Smooth muscle cell (in vitro differentiated cells): ENCODE measurements around the gene CACNA2D3. TPM values are rescaled to one million over a fixed set of nuclear protein-coding genes. Genes with fewer than 3 reads are reported as not detected.

Experiments
- DNase-seq: peaks from one replicate; lab custom pipeline; 2025; ENCODE audit not compliant: unreplicated experiment; lab: John Stamatoyannopoulos, UW
- H2AFZ ChIP-seq: fragments of 200-600 bp; sonication (generic); 2 replicates; pipeline ENCODE4 v1.6.0; 2016; ENCODE audit warnings: antibody characterized with exemption, low read depth, mild to moderate bottlenecking
- H3F3A ChIP-seq: fragments of 200-600 bp; sonication (generic); 2 replicates; pipeline ENCODE4 v1.6.0; 2017; ENCODE audit warnings: antibody characterized with exemption, low read depth
- H3K27ac ChIP-seq: fragments of 200-600 bp; sonication (generic); 2 replicates; pipeline ENCODE4 v1.5.1; 2016; ENCODE audit warnings: low read depth, mild to moderate bottlenecking
- H3K27me3 ChIP-seq: fragments of 200-600 bp; sonication (generic); 2 replicates; pipeline ENCODE4 v1.6.1; 2016; ENCODE audit warnings: low read depth, mild to moderate bottlenecking
- H3K36me3 ChIP-seq: fragments of 200-600 bp; sonication (generic); 2 replicates; pipeline ENCODE4 v1.5.1; 2016; ENCODE audit warnings: low read depth
- H3K4me1 ChIP-seq: fragments of 200-600 bp; sonication (generic); 2 replicates; pipeline ENCODE4 v1.5.1; 2016; ENCODE audit warnings: low read depth
- H3K4me2 ChIP-seq: fragments of 200-600 bp; sonication (generic); 2 replicates; pipeline ENCODE4 v1.6.0; 2016; ENCODE audit warnings: mild to moderate bottlenecking
- H3K4me3 ChIP-seq: fragments of 200-600 bp; sonication (generic); 2 replicates; pipeline ENCODE4 v1.5.1; 2016; ENCODE audit warnings: mild to moderate bottlenecking
- H3K79me2 ChIP-seq: fragments of 200-600 bp; sonication (generic); 2 replicates; pipeline ENCODE4 v1.6.0; 2016; ENCODE audit warnings: low read depth, mild to moderate bottlenecking
- H3K9ac ChIP-seq: fragments of 200-600 bp; sonication (generic); 2 replicates; pipeline ENCODE4 v1.6.0; 2016; ENCODE audit warnings: low read depth
- H3K9me3 ChIP-seq: fragments of 200-600 bp; sonication (generic); replicated peaks from 2 replicates; pipeline ENCODE4 v1.5.1; 2016; ENCODE audit warnings: low read depth
- H4K20me1 ChIP-seq: fragments of 200-600 bp; sonication (generic); 2 replicates; pipeline ENCODE4 v1.6.0; 2016; ENCODE audit warnings: low read depth
- WGBS: methylation state at CpG from one replicate; pipeline ENCODE4 v1.1.7; 2016; ENCODE audit warnings: low lambda C conversion rate; 5-methylcytosine and 5-hydroxymethylcytosine counted together
- polyA plus RNA-seq: library from polyadenylated mRNA; unstranded; fragments of >200 nt; fragmentation: Nextera tagmentation; extraction: Ambion mirVana; gene quantifications from 2 replicates; pipeline ENCODE4 v1.2.1, GENCODE V29; 2016
- total RNA-seq: library from RNA; depleted of rRNA; stranded (reverse); fragments of >200 nt; gene quantifications from 2 replicates; pipeline ENCODE4 v1.2.3, GENCODE V29; 2014
- TF ChIP-seq, protein P1 (sequence below): fragments of 200-600 bp; sonication (generic); IDR thresholded peaks from 2 replicates; pipeline ENCODE4 v1.5.1; 2017; ENCODE audit warnings: borderline replicate concordance, mild to moderate bottlenecking, antibody characterized with exemption; ENCODE audit not compliant: insufficient read depth, poor library complexity, severe bottlenecking

The CACNA2D3 gene
- total and polyA plus RNA-seq, 2 experiments from 2014 or later: 0.15 to 0.90 TPM

DNA sequence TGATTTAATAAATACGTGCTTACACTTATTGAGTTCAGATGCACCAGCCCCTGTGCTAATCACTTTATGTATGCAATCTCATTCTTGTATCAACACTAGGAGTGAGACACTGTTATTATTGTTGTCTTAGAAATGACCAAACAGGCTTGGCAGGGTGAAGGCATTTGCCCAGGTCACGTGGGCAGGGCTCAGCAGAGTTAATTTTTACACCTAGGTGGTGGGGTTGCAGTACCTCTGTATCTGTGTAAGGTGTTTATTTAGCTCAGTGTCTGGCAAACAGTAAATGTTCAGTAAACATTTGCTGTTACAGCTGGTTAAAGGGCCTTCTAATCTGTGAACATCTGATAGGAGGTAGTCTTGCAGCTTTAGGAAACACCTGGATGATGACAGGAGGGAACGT, 200.0 kb downstream of the CACNA2D3 start:
- H2AFZ ChIP-seq: no peak overlapping the region
- no peaks in the 10 kb centered on the region for H3K4me1 ChIP-seq
- H3K79me2 ChIP-seq: no peaks in the 10 kb centered on the region
- H3K4me3 ChIP-seq: no peak overlapping the region
- H3K27me3 ChIP-seq: no peaks in the 10 kb centered on the region
- H3K9me3 ChIP-seq: no peaks in the 10 kb centered on the region
- H3K36me3 ChIP-seq: no peaks in the 10 kb centered on the region
- no peak overlapping the region for H3K9ac ChIP-seq
- no peak overlapping the region for H3K27ac ChIP-seq
- H3F3A ChIP-seq: no peaks in the 10 kb centered on the region
- DNase-seq: no peak
- 77% methylated on average over 3 of the region's 3 CpGs for WGBS
- H4K20me1 ChIP-seq: no peaks in the 10 kb centered on the region
- no peak overlapping the region for H3K4me2 ChIP-seq
- TF ChIP-seq, protein P1, sequence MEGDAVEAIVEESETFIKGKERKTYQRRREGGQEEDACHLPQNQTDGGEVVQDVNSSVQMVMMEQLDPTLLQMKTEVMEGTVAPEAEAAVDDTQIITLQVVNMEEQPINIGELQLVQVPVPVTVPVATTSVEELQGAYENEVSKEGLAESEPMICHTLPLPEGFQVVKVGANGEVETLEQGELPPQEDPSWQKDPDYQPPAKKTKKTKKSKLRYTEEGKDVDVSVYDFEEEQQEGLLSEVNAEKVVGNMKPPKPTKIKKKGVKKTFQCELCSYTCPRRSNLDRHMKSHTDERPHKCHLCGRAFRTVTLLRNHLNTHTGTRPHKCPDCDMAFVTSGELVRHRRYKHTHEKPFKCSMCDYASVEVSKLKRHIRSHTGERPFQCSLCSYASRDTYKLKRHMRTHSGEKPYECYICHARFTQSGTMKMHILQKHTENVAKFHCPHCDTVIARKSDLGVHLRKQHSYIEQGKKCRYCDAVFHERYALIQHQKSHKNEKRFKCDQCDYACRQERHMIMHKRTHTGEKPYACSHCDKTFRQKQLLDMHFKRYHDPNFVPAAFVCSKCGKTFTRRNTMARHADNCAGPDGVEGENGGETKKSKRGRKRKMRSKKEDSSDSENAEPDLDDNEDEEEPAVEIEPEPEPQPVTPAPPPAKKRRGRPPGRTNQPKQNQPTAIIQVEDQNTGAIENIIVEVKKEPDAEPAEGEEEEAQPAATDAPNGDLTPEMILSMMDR: no peak

DNA sequence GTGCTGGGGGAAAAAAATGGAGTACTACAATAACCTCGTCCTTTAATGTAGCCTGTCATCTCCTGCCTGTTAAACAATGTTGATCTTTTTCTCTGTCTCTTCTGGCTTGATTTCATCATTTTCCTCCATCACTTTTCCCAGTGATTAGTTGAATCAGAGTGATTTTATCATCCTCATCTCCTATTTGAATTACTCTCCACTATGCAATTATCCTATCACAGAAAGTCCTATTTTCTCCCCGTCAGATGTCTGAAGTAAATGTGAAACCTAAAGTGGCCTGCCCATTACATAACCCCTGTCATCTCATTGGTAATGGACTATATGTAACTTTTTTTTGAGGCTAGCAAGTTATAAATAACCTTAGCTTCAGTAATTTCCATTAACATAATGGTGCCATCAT, 201.8 kb downstream of the CACNA2D3 start:
- H4K20me1 ChIP-seq: no peaks in the 10 kb centered on the region
- H3K9ac ChIP-seq: no peak overlapping the region
- TF ChIP-seq, protein P1: no peak
- no peak overlapping the region for H3K4me3 ChIP-seq
- no peaks in the 10 kb centered on the region for H3K4me1 ChIP-seq
- H2AFZ ChIP-seq: no peak overlapping the region
- no peaks in the 10 kb centered on the region for H3K36me3 ChIP-seq
- H3F3A ChIP-seq: no peaks in the 10 kb centered on the region
- no peaks in the 10 kb centered on the region for H3K9me3 ChIP-seq
- H3K79me2 ChIP-seq: no peaks in the 10 kb centered on the region
- no peak for DNase-seq
- no peak overlapping the region for H3K27ac ChIP-seq
- H3K27me3 ChIP-seq: no peaks in the 10 kb centered on the region
- WGBS: 78% methylated on average over 2 of the region's 2 CpGs
- no peak overlapping the region for H3K4me2 ChIP-seq

DNA sequence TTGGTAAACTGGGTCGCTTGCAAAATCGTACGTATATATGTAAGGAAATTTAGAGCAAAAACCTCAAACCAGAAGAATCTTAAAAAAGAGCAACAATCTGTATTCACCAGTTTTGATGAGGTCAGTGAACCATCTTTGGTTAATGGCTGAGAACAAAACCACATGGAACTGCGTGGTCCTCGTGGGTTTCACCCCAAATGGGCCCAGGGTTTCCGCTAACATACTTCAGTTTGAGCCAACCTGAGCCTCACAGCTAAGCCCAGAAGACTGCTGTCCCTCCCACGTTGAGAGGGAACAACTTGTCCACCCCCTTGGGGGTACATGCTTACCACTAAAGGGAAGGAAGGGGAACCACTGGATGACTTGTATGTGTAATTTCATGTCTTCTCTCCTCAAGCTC, 204.6 kb downstream of the CACNA2D3 start:
- H3K27me3 ChIP-seq: peaks cover 9% of the 10 kb centered on the region
- no peaks in the 10 kb centered on the region for H4K20me1 ChIP-seq
- H3K36me3 ChIP-seq: no peaks in the 10 kb centered on the region
- H3K4me1 ChIP-seq: no peaks in the 10 kb centered on the region
- 91% methylated on average over 7 of the region's 7 CpGs for WGBS
- TF ChIP-seq, protein P1: no peak
- no peak overlapping the region for H3K4me2 ChIP-seq
- no peaks in the 10 kb centered on the region for H3K9me3 ChIP-seq
- no peaks in the 10 kb centered on the region for H3K79me2 ChIP-seq
- no peak overlapping the region for H3K27ac ChIP-seq
- H3F3A ChIP-seq: no peaks in the 10 kb centered on the region
- no peak overlapping the region for H2AFZ ChIP-seq
- no peak overlapping the region for H3K4me3 ChIP-seq
- no peak for DNase-seq
- H3K9ac ChIP-seq: no peak overlapping the region

GRCh38 chr3:54331341-54331740, 209.0 kb downstream of the CACNA2D3 start:
- no peaks in the 10 kb centered on the region for H4K20me1 ChIP-seq
- TF ChIP-seq, protein P1: no peak
- WGBS: 89% methylated on average over 2 of the region's 2 CpGs

More at GRCh38 chr3:54331341-54331740, 209.0 kb downstream of the CACNA2D3 start:
- DNase-seq: no peak
- Histone ChIP-seq H3K9ac (no peak overlapping the region), H3K4me1 (no peaks in the 10 kb centered on the region), H3K9me3 (no peaks in the 10 kb centered on the region), H3K36me3 (no peaks in the 10 kb centered on the region), H3F3A (no peaks in the 10 kb centered on the region), H3K27ac (no peak overlapping the region), H3K27me3 (peaks cover 28% of the 10 kb centered on the region), H3K4me3 (no peak overlapping the region), H2AFZ (no peak overlapping the region), H3K79me2 (no peaks in the 10 kb centered on the region), H3K4me2 (no peak overlapping the region)
